ENCODE results near the gene ANGEL2. TPM values are rescaled to one million over a fixed set of nuclear protein-coding genes. Genes with fewer than 3 reads are reported as not detected.

Gene ANGEL2
- total RNA-seq, 1 donor from 2014 or later, result 46.2 TPM

- Mint-ChIP-seq H3K36me3 (ENCODE audit: low read depth) (no peaks in the 10 kb centered on the region), H3K27ac (no peak overlapping the region), H3K27me3 (ENCODE audit: low read depth) (peaks cover 57% of the 10 kb centered on the region), H3K4me3 (ENCODE audit: low read depth) (peak overlapping the region; percentile 79), H3K4me1 (ENCODE audit: low read depth) (peaks cover 2% of the 10 kb centered on the region), H3K9me3 (peaks cover 6% of the 10 kb centered on the region)
- intact Hi-C loops (cut with micrococcal nuclease), result no loop called here
- no peak for DNase-seq (ENCODE audit: low spot score)
Observed at GRCh38 chr1:212951126-212951946, 64.3 kb downstream of the ANGEL2 start.

GRCh38 chr1:212950243-212951125 lies 65.2 kb downstream of the ANGEL2 start, which contains the start of gene VASH2:
Gene VASH2 (plus strand): TSS chr1:212950541. CDS start chr1:212951543, 1,002 bp downstream.
- Mint-ChIP-seq H3K9me3 (peaks cover 6% of the 10 kb centered on the region), H3K27ac (no peak within 1 kb of the TSS), H3K36me3 (ENCODE audit: low read depth) (no peaks in the 10 kb centered on the region), H3K27me3 (ENCODE audit: low read depth) (peaks cover 50% of the 10 kb centered on the region), H3K4me3 (ENCODE audit: low read depth) (peak within 1 kb of the TSS; percentile 79), H3K4me1 (ENCODE audit: low read depth) (peaks cover 2% of the 10 kb centered on the region)
- peak; percentile 70 for DNase-seq (ENCODE audit: low spot score)
- intact Hi-C loops (cut with micrococcal nuclease), result no loop called here

GRCh38 chr1:212949771-212950170 lies 65.9 kb downstream of the ANGEL2 start:
- Mint-ChIP-seq H3K36me3 (ENCODE audit: low read depth) (no peaks in the 10 kb centered on the region), H3K9me3 (peaks cover 6% of the 10 kb centered on the region), H3K27me3 (ENCODE audit: low read depth) (peaks cover 48% of the 10 kb centered on the region), H3K27ac (no peak overlapping the region), H3K4me1 (ENCODE audit: low read depth) (peaks cover 2% of the 10 kb centered on the region), H3K4me3 (ENCODE audit: low read depth) (peak overlapping the region; percentile 79)
- no peak for DNase-seq (ENCODE audit: low spot score)
- intact Hi-C loops (cut with micrococcal nuclease), result no loop called here

GRCh38 chr1:212946872-212947271 lies 68.8 kb downstream of the ANGEL2 start:
- Mint-ChIP-seq H3K9me3 (peaks cover 6% of the 10 kb centered on the region), H3K4me3 (ENCODE audit: low read depth) (no peak overlapping the region), H3K4me1 (ENCODE audit: low read depth) (peaks cover 2% of the 10 kb centered on the region), H3K27ac (no peak overlapping the region), H3K36me3 (ENCODE audit: low read depth) (no peaks in the 10 kb centered on the region), H3K27me3 (ENCODE audit: low read depth) (peaks cover 26% of the 10 kb centered on the region)
- DNase-seq (ENCODE audit: low spot score), result no peak
- intact Hi-C loops (cut with micrococcal nuclease), result no loop called here

GRCh38 chr1:212945463-212946160 lies 70.1 kb downstream of the ANGEL2 start:
- DNase-seq (ENCODE audit: low spot score), result no peak
- Mint-ChIP-seq H3K27ac (no peak overlapping the region), H3K27me3 (ENCODE audit: low read depth) (peaks cover 31% of the 10 kb centered on the region), H3K4me3 (ENCODE audit: low read depth) (no peak overlapping the region), H3K4me1 (ENCODE audit: low read depth) (peaks cover 2% of the 10 kb centered on the region), H3K36me3 (ENCODE audit: low read depth) (no peaks in the 10 kb centered on the region), H3K9me3 (peaks cover 6% of the 10 kb centered on the region)
- intact Hi-C loops (cut with micrococcal nuclease), result no loop called here

DNA sequence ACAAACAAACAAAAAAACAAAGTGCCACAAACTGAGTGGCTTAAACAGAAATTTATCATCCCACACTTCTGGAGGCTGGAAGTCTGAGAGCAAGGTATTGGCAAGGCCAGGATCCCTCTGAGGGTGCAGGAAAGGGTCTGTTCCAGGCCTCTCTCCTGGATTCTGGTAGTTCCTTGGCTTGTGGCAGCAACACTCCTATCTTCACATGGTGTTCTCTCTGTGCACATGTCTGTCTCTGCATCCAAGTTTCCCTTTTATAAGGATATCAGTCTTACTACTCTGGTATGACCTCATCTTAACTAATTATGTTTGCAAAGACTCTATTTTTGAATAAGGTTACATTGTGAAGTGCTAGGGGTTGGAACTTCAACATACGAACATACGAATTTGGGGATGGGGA lies 70.6 kb downstream of the ANGEL2 start:
- H3K4me3 Mint-ChIP-seq (ENCODE audit: low read depth), result no peak overlapping the region
- intact Hi-C loops (cut with micrococcal nuclease), result no loop called here
- H3K27me3 Mint-ChIP-seq (ENCODE audit: low read depth), result peaks cover 31% of the 10 kb centered on the region
- H3K9me3 Mint-ChIP-seq, result peaks cover 6% of the 10 kb centered on the region
- H3K4me1 Mint-ChIP-seq (ENCODE audit: low read depth), result peaks cover under 1% of the 10 kb centered on the region
- no peak for DNase-seq (ENCODE audit: low spot score)
- no peaks in the 10 kb centered on the region for H3K36me3 Mint-ChIP-seq (ENCODE audit: low read depth)
- no peak overlapping the region for H3K27ac Mint-ChIP-seq

DNA sequence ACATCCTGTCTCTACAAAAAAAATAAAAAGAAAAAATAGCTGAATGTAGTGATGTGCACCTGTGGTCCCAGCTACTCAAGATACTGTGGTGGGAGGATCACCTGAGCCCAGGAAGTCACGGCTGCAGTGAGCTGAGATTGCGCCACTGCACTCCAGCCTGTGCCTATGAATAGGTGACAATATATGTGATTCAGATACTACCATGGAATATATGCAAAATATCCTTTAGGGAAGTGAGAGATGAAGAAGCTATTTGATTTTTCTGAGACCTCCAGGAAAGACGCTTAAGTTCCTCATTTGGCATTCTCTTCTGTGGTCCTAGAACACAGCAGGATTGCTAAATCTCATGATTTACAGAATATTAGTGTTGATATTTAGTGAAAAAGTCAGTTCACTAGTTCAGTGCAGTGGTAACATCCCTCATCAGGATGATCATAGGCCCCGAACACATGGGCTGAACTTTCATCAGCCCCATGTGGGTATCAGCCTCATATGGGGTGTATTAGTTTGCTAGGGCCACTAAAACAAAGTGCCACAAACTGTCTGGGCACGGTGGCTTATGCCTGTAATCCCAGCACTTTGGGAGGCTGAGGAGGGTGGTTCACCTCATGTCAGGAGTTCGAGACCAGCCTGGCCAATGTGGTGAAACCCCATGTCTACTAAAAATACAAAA lies 71.3 kb downstream of the ANGEL2 start:
- H3K4me3 Mint-ChIP-seq (ENCODE audit: low read depth), result no peak overlapping the region
- H3K9me3 Mint-ChIP-seq, result peaks cover 6% of the 10 kb centered on the region
- intact Hi-C loops (cut with micrococcal nuclease), result no loop called here
- no peaks in the 10 kb centered on the region for H3K36me3 Mint-ChIP-seq (ENCODE audit: low read depth)
- H3K27ac Mint-ChIP-seq, result no peak overlapping the region
- DNase-seq (ENCODE audit: low spot score), result no peak
- peaks cover 26% of the 10 kb centered on the region for H3K27me3 Mint-ChIP-seq (ENCODE audit: low read depth)
- no peaks in the 10 kb centered on the region for H3K4me1 Mint-ChIP-seq (ENCODE audit: low read depth)

- DNase-seq (ENCODE audit: low spot score), result no peak
- intact Hi-C loops (cut with micrococcal nuclease), result no loop called here
- Mint-ChIP-seq H3K4me3 (ENCODE audit: low read depth) (no peak overlapping the region), H3K9me3 (peaks cover 2% of the 10 kb centered on the region), H3K4me1 (ENCODE audit: low read depth) (peaks cover under 1% of the 10 kb centered on the region), H3K36me3 (ENCODE audit: low read depth) (no peaks in the 10 kb centered on the region), H3K27ac (no peak overlapping the region), H3K27me3 (ENCODE audit: low read depth) (peaks cover 18% of the 10 kb centered on the region)
Observed at GRCh38 chr1:212943393-212943710, 72.3 kb downstream of the ANGEL2 start.

DNA sequence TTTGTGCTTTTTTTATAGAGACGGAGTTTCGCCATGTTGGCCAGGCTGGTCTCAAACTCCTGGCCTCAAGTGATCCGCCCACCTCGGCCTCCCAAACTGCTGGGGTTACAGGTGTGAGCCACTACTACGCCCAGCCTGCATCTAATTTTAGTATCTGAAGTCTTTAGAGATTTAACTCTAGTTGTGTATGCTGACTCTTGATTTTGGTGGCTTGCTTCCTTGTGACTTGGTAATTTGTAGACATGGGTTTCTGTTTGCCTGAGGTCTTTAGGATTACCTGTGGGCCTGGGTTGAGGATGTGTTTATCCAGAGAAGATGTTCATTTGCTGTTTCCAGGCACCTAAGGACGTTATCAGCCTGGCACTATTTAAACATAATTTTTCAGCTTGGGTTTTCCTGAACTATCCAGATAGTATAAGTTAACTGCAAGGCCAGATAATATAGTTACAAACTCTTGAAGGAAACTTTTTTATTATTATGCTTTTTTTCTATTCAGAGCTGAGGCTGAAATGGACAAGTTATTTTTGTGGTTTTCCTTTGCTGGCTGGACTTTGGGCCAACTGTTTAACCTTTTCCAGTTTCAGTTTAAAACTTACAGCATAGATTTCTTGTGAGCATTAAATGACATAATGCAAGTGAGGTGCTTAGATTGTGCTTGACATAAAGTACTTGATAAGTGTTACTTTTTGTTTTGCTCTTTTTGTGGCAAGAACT lies 72.8 kb downstream of the ANGEL2 start:
- Mint-ChIP-seq H3K27ac (no peak overlapping the region), H3K36me3 (ENCODE audit: low read depth) (no peaks in the 10 kb centered on the region), H3K4me3 (ENCODE audit: low read depth) (no peak overlapping the region), H3K9me3 (no peaks in the 10 kb centered on the region), H3K4me1 (ENCODE audit: low read depth) (peaks cover 4% of the 10 kb centered on the region), H3K27me3 (ENCODE audit: low read depth) (peaks cover 16% of the 10 kb centered on the region)
- intact Hi-C loops (cut with micrococcal nuclease), result no loop called here
- DNase-seq (ENCODE audit: low spot score), result no peak

Other genes starting within 250 kb of the ANGEL2 start
- 45.4 and 52.6 TPM in 2 replicates for gene NSL1, start 224.1 kb downstream of the ANGEL2 start, total RNA-seq
- 16.7 and 18.7 TPM in 2 replicates for gene TATDN3, start 224.0 kb downstream of the ANGEL2 start, total RNA-seq
- gene SPATA45, start 168.2 kb downstream of the ANGEL2 start, total RNA-seq, result 0.41 TPM in 1 of 2 replicates, not detected in the other
- gene FLVCR1, start 157.6 kb downstream of the ANGEL2 start, total RNA-seq, result 23.0 and 24.3 TPM in 2 replicates
- gene VASH2, start 65.3 kb downstream of the ANGEL2 start, total RNA-seq, result 1.3 and 1.8 TPM in 2 replicates
- gene RPS6KC1, start 35.4 kb upstream of the ANGEL2 start, total RNA-seq, result 7.2 and 7.3 TPM in 2 replicates

All from activated T-helper 2 cell treated with anti-CD3 and anti-CD28 coated beads, Interferon-gamma antibody, Interleukin-2, Interleukin-4, amounts not matched to agents 10 μg/mL and 5 μg/mL and 100 μg/mL, durations not matched to agents 14 hours and 24 hours and 36 hours (primary cell).